Activated T-cell treated with anti-CD3 and anti-CD28 coated beads for 48 hours (primary cell): Measurements from ENCODE around the gene COL18A1.

Experiments used
- DNase-seq: peaks from one replicate; pipeline ENCODE4 v3.0.0-alpha.2; 2020; ENCODE audit warnings: low read depth

Gene COL18A1

GRCh38 chr21:45507888-45508508 lies 103.0 kb downstream of the COL18A1 start:
- DNase-seq: no peak

- DNase-seq: no peak
These were observed 103.9 kb downstream of the COL18A1 start for GRCh38 chr21:45508607-45509565.

GRCh38 chr21:45509566-45510465 lies 104.9 kb downstream of the COL18A1 start:
- DNase-seq: no peak

- no peak for DNase-seq
These were observed 105.5 kb downstream of the COL18A1 start for GRCh38 chr21:45510466-45510955.

- no peak for DNase-seq
These were observed 106.0 kb downstream of the COL18A1 start for GRCh38 chr21:45511007-45511406.

GRCh38 chr21:45511661-45512431 lies 106.9 kb downstream of the COL18A1 start:
- no peak for DNase-seq

- DNase-seq: no peak
These were observed 107.6 kb downstream of the COL18A1 start for GRCh38 chr21:45512626-45513002.

- DNase-seq: no peak
These were observed 108.2 kb downstream of the COL18A1 start for GRCh38 chr21:45513003-45513717.

GRCh38 chr21:45513741-45514310 lies 108.9 kb downstream of the COL18A1 start:
- DNase-seq: no peak

- no peak for DNase-seq
These were observed 109.5 kb downstream of the COL18A1 start for GRCh38 chr21:45514311-45515021.

GRCh38 chr21:45515241-45516061 lies 110.5 kb downstream of the COL18A1 start:
- DNase-seq: no peak

GRCh38 chr21:45516071-45516670 lies 111.2 kb downstream of the COL18A1 start:
- DNase-seq: no peak

- DNase-seq: no peak
These were observed 111.7 kb downstream of the COL18A1 start for GRCh38 chr21:45516671-45517151.

GRCh38 chr21:45517249-45518065 lies 112.5 kb downstream of the COL18A1 start:
- no peak for DNase-seq

- DNase-seq: no peak
These were observed 113.8 kb downstream of the COL18A1 start for GRCh38 chr21:45518742-45519141.

- no peak for DNase-seq
These were observed 114.2 kb downstream of the COL18A1 start for GRCh38 chr21:45519182-45519581.

GRCh38 chr21:45521241-45521640 lies 116.3 kb downstream of the COL18A1 start:
- DNase-seq: no peak
